Measurements from ENCODE around the gene TM9SF2.

- no peak for TF ChIP-seq RFX5 (IDR thresholded peaks at IDR 0.05; ENCODE audit: low read depth, low read length)
- TF ChIP-seq POLR2A (IDR thresholded peaks at IDR 0.05; ENCODE audit: low read depth, low read length), result no peak
- TF ChIP-seq CEBPB (IDR thresholded peaks at IDR 0.05; ENCODE audit: low read depth, low read length), result peak; percentile 95
- TF ChIP-seq CTCF (conservative IDR thresholded peaks at IDR 0.05; ENCODE audit: low read depth, low read length), result no peak
- TF ChIP-seq MAZ (IDR thresholded peaks at IDR 0.05; ENCODE audit: borderline replicate concordance, low read depth, low read length), result no peak
- no peak for TF ChIP-seq RCOR1 (IDR thresholded peaks at IDR 0.05; ENCODE audit: insufficient replicate concordance, low read length)
- no peak for TF ChIP-seq NFE2L2 (IDR thresholded peaks at IDR 0.05; ENCODE audit: low read depth, low read length)
- TF ChIP-seq CHD1 (IDR thresholded peaks at IDR 0.05; ENCODE audit: low read depth, low read length), result no peak
- no peak for TF ChIP-seq USF2 (IDR thresholded peaks at IDR 0.05; ENCODE audit: low read depth, low read length)
Measured at GRCh38 chr13:99484473-99484872, 16.8 kb upstream of the TM9SF2 start.
